ENCODE data around the gene VENTX.

- no peak for TF ChIP-seq CTCF (IDR thresholded peaks at IDR 0.05)
- TF ChIP-seq POLR2A (IDR thresholded peaks at IDR 0.05): no peak
Observed at GRCh38 chr10:133252223-133252552, 14.5 kb downstream of the VENTX start.
